Colon (tissue), 2 donors: ENCODE results near the gene ADAMTS13.
"Not testable (repeated sequence)": the region's sequence is repeated elsewhere in the genome, so short reads cannot be mapped to it uniquely, and the experiment has no call there.

Source experiments
- FAIRE-seq: peaks from 2 replicates; lab custom pipeline; 2012; peaks lifted over from hg19 to GRCh38; lab: Jason Lieb, UNC
- donor health status: control.
- donor health status: control.

ADAMTS13 gene

DNA sequence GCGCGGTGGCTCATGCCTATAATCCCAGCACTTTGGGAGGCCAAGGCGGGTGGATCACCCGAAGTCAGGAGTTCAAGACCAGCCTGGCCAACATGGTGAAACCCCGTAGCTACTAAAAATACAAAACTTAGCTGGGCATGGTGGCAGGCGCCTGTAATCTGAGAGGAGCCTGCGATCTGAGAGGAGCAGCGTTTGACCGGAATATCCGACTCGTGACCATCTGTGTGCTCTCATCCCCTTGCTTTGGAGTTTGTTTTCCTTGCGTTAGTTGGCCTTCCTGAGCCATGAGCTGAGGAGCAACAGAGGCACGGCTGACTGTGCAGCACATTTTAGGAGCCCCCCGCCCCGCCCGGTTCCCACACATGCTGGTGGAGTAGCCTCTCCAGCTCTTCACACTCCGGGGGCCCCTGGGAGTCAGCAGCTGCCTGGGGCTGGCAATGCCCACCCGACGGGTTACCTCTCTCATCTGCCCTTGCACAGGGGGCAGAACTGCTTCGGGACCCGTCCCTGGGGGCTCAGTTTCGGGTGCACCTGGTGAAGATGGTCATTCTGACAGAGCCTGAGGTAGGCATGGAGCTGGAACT, 3.0 kb downstream of the ADAMTS13 start:
- no peak for FAIRE-seq

DNA sequence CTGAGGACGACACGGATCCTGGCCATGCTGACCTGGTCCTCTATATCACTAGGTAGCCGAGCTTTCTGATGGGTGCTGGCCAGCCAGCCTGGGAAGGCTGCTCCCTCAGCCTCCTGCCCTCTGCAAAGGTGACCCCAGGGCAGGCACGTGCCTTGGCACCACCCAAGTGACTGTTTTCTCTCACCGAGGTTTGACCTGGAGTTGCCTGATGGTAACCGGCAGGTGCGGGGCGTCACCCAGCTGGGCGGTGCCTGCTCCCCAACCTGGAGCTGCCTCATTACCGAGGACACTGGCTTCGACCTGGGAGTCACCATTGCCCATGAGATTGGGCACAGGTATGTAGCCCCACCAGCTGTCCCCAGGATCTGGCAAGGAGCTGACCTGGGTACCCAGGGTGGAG, 3.8 kb downstream of the ADAMTS13 start:
- FAIRE-seq = no peak

DNA sequence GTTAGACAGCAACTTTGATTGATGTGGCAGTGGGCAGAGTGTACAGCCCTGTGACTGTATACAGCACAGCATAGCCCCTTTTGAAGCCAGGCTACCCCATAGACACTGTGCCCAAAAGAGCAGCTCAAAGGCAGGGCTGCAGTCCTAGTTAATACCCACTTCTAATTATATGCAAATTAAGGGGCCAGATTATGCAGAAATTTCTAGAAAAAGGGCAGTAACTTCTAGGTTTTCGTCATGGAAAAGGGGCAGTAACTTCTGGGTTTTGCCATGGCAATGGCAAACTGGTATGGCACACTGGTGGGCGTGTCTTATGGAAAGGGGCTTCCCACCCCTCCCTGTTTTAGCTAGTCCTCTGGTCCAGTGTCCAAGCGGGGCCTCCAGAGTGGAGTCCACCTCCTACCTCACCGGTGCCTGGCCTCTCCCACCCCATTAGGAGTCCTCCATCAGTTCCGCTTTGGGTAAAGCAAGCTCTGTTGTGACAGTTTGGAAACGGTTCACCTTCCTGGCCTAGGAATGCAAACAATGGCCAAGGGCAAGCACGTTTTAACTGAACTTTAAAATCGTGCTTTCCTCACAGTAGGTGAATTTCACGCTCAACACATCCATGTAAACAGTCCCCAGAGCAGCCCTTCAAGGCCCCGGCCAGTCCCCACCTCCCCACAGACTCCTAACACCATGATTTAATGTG, 5.6 kb downstream of the ADAMTS13 start:
- no peak for FAIRE-seq

DNA sequence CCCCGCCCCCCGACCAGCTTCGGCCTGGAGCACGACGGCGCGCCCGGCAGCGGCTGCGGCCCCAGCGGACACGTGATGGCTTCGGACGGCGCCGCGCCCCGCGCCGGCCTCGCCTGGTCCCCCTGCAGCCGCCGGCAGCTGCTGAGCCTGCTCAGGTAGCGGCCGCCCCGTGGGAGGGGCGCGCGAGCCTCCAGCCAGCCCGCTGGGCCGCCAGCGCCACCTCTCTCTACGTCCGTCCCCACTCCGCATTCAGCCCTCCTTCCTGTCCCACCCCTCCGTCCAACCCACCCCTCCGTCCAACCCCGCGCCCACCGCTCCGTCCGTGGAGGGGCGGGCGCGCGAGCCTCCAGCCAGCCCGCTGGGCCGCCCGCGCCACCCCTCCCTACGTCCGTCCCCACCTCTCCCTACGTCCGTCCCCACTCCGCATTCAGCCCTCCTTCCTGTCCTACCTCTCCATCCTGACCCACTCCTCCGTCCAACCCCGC, 6.5 kb downstream of the ADAMTS13 start:
- FAIRE-seq = no peak

DNA sequence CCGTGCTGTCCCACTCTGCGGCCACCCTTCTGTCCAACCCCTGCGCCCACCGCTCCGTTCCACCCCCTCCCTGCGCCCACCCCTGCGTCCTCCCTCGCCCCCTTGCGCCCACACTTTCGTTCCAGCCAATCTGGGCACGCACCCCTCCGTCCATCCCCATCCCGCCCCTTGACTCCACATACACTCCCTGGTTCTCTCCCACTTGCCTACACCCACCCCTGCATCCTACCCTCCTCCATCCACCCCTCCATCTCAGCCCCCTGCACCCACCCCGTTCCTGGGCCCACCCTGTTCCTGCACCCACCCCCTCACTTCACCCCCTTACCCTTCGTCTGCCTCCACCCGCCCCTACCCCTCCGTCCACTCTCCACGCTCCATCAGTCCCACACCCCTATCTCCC, 7.0 kb downstream of the ADAMTS13 start:
- no peak for FAIRE-seq

DNA sequence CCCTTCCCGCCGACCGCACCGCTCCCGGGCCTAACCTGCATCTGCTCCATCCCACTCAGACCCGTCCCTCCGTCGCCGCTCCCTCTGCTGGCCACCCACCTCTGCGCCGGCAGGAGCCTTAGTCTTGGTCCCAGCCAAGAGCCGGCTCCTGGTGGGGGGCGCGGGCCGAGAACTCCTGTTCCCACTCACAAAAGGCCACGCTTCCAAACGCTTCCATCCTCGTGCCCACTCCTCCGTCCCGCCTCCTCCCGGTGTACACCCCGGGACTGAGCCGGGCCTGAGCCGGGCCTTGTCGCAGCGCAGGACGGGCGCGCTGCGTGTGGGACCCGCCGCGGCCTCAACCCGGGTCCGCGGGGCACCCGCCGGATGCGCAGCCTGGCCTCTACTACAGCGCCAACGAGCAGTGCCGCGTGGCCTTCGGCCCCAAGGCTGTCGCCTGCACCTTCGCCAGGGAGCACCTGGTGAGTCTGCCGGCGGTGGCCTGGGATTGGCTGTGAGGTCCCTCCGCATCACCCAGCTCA, 7.5 kb downstream of the ADAMTS13 start:
- FAIRE-seq = no peak

DNA sequence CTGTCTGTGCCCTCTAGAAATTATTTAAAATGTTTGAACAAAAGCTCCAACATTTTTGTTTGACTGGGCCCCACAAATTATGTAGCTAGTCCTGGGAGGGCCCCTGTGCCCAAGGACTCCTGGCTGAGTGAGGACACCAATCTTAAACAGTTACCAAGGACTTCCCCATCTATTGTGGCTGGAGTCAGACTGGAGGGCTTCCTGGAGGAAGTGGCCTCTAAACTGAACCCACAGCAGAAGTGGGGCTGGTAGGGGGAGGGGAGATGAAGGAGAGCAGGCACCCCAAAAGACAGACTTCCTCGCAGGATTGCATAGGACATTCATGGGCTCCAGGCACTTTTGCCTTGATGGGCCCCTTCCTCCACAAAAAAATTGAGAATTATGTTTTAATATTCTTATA, 8.1 kb downstream of the ADAMTS13 start:
- FAIRE-seq = no peak

DNA sequence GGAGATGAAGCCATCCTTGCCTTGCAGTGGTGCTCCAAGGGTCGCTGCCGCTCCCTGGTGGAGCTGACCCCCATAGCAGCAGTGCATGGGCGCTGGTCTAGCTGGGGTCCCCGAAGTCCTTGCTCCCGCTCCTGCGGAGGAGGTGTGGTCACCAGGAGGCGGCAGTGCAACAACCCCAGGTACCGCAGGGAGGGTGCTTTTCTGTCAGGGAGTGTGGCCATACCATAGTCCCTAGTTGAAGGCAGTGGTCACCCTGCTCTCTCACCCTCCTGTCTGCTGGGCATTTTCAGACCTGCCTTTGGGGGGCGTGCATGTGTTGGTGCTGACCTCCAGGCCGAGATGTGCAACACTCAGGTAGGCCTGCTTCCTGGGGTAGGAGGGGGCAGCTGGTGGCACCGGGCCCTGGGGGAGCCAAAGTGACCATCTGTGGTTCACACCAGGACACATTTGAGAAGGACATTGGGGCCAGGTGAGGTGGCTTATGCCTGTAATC, 11.2 kb downstream of the ADAMTS13 start:
- no peak for FAIRE-seq

DNA sequence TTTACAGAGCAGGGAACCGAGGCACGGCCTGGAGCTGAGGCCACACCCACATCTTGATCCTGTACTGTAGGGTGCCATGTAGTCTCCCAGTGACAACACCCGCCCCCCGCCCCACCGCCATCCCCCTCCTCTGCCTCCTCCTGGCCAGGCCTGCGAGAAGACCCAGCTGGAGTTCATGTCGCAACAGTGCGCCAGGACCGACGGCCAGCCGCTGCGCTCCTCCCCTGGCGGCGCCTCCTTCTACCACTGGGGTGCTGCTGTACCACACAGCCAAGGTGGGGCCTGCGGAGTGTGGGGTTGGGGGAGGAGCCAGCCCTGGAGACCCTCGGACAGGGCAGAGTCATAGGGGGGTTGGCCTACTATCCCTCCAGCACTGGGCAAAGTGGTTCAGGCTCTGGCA, 14.5 kb downstream of the ADAMTS13 start:
- FAIRE-seq = no peak

DNA sequence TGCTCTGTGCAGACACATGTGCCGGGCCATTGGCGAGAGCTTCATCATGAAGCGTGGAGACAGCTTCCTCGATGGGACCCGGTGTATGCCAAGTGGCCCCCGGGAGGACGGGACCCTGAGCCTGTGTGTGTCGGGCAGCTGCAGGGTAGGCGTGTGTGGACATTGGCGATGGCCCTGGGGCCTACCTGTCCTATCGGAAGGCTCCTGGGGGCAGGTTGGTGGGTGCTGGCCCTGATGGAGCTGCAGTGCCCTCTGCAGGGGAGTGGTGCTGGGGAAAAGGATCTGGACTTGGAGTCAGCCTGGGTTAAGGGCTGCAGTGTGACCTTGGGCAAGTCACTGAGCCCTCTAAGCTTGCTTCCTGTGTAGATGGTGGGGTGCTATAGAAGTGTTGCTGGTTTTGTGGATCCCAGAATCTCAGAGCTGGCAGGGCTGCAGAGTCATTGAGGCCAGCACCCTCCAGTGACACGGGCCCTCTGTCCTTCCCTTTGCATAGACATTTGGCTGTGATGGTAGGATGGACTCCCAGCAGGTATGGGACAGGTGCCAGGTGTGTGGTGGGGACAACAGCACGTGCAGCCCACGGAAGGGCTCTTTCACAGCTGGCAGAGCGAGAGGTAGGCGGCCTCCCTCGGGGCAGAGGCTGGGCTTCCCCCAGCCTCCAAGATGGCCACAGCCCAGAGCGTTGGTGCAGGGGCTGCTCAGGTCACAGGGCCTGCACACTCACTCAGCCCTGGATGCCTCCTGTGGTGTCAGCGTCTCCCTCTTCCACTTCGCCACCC, 15.8 kb downstream of the ADAMTS13 start:
- FAIRE-seq = no peak

DNA sequence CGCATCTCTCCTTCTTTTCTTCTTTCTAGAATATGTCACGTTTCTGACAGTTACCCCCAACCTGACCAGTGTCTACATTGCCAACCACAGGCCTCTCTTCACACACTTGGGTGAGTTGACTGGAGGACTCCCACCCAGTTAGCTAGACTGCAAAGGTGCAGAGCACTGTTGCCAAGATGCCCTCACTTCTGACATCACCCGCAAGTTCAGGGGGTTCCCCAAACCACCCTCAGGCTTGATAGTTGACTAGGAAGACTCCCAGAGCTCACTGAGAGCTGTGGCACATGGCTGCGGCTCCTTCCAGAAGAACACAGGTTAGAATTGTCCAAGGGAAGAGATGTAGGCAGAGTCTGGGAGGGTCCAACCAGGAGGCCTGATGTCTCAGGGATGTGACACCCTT, 17.2 kb downstream of the ADAMTS13 start:
- no peak for FAIRE-seq

DNA sequence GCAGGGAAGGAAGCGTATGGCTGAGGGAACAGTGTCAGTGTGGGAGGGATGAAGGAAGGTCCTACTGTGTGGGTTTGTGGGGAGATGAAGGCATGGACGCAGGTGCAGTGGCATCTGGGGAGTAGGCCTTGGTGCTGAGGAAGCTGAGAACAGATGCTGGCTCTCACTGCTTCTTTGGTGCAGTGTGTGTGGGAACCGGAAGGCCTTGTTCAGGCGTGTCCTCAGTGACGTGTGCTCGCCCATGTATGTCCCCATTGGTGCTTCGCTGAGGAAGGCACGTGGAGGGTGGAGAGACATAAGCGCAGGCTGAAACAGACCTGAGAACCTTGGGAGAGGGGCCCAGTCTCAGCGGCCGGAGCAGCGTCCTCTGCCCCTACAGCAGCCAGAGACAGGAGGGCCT, 18.7 kb downstream of the ADAMTS13 start:
- FAIRE-seq = no peak

DNA sequence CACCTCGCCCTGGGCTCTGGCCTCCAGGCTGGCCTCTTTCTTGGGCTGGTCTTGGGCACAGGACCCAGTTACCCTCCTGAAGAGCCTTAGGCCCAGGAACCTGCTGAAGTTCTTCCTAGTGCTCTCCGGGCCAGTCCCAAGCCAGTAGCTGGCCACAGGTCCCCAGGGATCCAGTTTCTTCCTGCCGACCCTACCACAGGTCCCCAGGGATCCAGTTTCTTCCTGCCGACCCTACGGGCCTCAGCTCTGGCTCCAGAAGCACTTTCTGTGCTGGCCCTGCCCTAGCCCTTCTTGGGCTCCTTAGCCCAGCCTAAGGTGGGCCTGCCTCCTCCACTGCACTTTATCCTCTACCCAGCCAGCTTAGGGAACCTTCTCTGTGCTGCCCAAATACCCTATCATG, 19.4 kb downstream of the ADAMTS13 start:
- FAIRE-seq = no peak

DNA sequence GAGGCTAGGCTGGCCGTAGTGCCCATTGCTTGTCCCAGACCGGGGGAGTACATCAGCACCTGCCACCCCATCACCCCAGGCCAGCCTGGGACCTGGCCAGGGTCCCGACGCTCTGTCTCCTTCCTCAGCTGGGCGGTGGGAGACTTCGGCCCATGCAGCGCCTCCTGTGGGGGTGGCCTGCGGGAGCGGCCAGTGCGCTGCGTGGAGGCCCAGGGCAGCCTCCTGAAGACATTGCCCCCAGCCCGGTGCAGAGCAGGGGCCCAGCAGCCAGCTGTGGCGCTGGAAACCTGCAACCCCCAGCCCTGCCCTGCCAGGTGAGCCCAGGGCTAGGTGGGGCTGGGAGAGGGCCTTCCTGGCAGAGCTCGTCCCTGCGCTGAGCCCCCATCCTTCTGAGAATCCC, 21.1 kb downstream of the ADAMTS13 start:
- FAIRE-seq = no peak

DNA sequence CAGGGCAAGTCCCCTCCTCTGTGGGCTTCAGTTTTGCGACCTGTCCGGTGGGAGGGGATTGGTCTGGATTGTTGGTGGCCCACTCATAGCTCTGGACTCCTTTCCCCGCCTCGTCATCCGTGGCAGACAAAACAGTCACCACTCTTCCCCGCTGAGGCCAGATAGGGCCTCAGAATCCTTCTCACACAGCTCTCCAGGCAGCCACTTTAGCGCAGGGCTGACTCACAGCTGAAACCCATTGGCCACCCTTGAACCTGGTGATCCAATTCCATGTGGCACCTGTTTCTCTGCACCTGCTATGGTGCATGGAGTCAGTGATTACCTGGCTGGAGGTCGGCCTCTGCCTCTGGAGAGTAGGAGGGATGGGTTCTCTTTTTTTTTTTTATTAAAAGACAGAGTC, 21.8 kb downstream of the ADAMTS13 start:
- FAIRE-seq = no peak

DNA sequence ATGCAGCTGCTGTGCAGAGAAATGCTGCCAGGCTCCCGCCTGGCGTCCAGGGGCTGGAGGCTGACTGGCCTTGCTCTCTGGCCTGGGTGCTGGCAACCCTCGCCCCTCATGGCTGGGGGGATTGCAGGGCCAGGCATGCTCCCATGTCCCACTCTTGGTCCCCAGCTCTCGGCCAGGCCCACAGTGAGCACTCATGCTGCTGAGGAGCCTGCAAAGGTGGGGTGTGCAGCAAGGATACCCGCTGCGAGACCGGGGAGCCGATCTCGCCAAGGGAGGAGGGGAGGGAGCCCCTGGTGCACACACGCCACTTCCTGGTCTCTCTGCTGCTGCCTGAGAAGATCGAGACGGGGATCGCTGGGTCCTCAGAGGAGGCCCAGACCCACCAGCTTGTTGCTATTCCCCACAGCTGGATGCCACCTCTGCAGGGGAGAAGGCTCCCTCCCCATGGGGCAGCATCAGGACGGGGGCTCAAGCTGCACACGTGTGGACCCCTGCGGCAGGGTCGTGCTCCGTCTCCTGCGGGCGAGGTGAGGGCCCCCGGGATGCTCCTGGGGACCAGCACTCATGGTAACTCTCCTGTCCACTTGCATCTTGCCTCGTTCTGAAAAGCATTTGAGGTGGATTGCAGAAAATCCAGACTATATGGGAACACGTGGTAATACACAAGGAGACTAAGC, 23.3 kb downstream of the ADAMTS13 start:
- no peak for FAIRE-seq

DNA sequence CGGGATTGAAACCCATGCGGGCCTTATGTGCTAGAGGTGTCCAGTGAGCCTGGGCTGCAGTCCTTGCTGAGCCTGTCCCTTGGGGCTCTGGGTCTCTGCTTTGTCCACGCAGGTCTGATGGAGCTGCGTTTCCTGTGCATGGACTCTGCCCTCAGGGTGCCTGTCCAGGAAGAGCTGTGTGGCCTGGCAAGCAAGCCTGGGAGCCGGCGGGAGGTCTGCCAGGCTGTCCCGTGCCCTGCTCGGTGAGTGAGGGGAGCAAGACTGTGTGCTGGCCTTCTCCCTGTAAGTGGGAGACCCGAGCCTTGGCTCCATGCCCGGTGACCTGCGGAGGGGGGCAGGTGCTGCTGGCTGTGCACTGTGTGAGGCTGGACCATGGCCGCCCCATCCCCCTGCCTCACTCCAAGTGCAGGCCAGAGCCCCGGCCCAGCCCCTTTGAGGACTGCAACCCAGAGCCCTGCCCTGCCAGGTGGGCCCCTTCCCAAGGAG, 26.4 kb downstream of the ADAMTS13 start:
- FAIRE-seq = no peak

DNA sequence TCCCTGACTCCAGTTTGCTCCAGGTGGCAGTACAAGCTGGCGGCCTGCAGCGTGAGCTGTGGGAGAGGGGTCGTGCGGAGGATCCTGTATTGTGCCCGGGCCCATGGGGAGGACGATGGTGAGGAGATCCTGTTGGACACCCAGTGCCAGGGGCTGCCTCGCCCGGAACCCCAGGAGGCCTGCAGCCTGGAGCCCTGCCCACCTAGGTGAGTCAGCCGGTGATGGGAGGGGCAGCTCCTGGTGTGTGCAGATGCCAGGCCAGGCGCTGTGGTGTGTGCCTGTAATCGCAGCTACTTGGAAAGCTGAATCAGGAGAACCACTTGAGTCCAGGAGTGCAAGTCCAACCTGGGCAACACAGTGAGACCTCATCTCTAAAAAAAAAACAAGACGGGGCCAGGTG, 27.6 kb downstream of the ADAMTS13 start:
- no peak for FAIRE-seq

DNA sequence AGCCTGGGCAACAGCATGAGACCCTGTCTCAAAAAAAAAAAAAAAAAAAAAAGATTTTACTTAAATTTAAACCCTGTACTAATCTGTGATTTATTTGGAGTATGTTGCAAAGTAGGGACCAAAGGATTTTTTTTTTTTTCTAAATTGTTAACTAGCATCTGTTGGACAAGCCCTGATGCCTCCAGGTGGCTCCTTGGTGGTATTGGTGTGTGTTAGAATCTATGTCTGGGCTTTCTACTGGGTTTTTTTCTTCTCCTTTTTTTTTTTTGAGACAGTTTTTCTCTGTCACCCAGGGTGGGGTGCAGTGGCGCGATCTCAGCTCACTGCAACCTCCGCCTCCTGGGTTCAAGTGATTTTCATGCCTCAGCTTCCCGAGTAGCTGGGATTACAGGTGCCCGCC, 29.7 kb downstream of the ADAMTS13 start:
- FAIRE-seq = not testable (repeated sequence)

DNA sequence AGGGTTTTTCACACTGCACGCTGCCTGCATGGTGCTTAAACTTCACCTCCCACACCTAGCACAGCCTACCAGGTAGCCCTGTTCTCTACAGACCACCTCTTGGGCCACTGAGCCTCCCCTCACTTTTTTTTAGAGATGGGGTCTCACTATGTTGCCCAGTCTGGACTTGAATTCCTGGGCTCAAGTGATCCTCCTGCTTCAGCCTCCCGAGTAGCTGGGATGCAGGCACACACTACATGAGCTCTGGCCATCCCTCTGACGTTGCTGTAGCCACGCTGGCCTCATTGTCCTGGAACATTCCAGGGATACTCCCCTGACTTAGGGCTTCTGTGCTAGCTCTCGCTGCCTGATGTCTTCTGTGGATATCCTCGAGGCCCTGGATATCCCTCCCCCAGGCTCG, 30.4 kb downstream of the ADAMTS13 start:
- FAIRE-seq = no peak

DNA sequence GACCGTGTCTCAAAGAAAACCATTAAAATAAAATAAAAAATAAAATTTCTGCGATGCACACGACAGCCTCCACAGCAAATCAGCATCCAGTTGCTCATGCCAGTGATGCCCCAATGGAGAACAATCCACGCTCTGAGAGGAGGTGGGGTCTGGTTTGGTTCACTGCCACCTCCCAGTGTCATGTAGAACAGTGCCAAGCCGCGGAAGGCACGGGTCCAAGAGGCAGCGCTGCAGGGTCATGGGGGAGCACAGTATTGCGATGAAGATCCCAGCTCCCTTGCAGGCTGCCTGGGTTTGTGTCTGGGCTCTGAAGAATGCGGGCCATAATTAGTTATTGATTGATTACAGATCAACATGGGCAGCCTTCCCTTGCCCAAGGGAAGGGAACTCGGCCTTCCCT, 31.5 kb downstream of the ADAMTS13 start:
- FAIRE-seq = no peak

DNA sequence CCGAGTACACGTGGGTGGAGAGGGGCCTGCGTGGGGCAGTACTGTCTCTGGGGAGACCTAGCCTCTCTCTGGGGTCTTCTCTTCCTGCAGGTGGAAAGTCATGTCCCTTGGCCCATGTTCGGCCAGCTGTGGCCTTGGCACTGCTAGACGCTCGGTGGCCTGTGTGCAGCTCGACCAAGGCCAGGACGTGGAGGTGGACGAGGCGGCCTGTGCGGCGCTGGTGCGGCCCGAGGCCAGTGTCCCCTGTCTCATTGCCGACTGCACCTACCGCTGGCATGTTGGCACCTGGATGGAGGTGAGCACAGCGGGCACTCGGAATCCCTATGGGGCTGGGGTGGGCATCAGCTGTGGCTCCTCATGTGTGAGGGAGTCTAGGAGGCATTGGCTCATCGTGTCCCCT, 32.2 kb downstream of the ADAMTS13 start:
- no peak for FAIRE-seq
